Activated naive CD4-positive, alpha-beta T cell (primary cell): Measurements from ENCODE around the gene MACROD1.
A peak's percentile ranks its signal among the peaks of the same experiment; 100 is the strongest.

Experiments used
- DNase-seq, 4 experiments: peaks; one replicate each; lab custom pipeline; 2025; lab: John Stamatoyannopoulos, UW

Gene MACROD1, protein sequence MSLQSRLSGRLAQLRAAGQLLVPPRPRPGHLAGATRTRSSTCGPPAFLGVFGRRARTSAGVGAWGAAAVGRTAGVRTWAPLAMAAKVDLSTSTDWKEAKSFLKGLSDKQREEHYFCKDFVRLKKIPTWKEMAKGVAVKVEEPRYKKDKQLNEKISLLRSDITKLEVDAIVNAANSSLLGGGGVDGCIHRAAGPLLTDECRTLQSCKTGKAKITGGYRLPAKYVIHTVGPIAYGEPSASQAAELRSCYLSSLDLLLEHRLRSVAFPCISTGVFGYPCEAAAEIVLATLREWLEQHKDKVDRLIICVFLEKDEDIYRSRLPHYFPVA

DNA sequence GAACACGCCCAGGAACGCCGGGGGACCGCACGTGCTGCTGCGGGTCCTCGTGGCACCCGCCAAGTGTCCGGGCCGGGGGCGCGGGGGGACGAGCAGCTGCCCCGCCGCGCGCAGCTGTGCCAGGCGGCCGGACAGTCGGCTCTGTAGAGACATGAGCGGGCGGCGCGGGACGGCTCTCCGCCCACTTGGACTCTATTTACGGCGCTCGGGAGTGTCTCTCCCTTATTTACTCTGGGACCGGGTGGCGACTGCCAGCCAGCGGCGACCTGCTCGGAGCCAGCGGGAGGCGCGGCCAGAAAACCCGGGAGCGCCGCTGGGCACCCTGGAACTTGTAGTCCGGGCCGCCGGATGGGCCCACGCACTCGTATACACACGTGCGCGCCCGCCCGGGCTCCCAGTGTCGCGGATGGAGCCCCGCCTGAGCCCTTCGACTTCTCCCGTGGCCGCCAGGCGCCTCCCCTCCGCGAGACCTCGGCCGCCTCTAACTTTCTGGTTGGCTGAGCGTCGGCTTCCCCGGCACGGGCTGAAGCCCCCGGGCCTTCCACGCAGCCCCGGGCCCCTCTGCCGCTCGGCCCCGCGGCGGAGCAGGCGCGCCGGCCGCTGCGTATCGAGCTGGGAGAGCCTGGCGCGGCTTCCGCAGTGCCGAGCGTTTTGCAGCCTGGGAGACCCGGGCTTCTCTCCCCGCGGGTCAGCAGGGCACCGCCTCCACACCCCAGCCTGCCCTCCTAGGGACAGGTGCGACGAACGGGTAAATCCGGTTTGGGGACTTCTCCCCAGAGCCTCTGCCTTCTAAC, at the start of gene MACROD1:
MACROD1 (minus strand) TSS at position 272 of the 794 bp plus-strand sequence; CDS start at position 153, 119 bp downstream.
- peak; percentile 42 to 65 (median 50) for DNase-seq

DNA sequence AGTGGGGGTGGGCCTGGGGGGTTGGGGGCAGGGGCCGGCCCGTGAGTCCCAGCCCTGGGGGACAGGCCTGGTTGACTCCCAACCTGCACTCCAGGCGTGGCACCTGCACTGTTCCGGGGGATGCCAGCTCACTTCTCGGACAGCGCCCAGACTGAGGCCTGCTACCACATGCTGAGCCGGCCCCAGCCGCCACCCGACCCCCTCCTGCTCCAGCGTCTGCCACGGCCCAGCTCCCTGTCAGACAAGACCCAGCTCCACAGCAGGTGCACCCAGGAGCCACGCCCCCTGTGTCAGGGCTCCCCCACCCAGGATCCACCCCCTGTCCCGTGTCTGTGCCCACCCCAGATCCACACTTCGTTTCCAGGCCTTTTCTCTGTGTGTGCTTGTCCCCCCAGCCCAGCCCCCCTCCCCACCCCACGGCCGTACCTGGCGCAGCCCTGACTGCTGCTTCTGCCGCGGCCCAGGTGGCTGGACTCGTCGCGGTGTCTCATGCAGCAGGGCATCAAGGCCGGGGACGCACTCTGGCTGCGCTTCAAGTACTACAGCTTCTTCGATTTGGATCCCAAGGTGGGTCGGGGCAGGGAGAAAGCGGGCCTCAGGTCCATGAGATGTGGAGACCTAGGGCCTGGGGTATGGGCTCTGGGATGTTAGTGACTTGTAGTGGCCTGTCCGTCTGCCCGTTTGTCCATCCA, 45.4 kb upstream of the MACROD1 start:
- no peak for DNase-seq

DNA sequence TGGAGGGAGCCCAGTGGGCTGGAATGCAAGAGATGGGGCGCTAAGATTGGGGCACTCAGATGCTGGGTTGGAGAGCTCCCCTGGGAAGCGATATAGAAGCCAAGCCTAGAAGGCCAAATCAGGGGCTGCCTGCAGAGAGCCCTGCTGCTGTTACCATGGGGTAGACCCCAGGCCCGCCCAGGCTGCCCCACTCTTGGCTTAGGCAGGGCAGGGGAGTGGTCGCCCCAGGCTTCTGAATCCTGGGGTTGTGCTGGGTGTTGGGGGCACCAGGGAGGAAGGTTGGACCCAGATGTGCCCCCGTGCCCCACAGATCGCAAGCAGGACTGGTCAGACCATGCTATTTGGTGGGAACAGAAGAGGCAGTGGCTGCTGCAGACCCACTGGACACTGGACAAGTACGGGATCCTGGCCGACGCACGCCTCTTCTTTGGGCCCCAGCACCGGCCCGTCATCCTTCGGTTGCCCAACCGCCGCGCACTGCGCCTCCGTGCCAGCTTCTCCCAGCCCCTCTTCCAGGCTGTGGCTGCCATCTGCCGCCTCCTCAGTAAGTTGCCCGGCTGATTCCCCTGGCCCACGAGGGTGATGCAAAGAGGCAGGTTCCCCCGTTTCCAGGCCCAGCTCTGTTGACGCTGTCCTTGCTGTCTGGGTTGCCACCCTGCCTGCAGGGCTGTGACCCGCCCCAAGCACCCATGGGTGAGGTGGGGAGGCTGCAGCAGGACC, 44.5 kb upstream of the MACROD1 start:
- DNase-seq = no peak

DNA sequence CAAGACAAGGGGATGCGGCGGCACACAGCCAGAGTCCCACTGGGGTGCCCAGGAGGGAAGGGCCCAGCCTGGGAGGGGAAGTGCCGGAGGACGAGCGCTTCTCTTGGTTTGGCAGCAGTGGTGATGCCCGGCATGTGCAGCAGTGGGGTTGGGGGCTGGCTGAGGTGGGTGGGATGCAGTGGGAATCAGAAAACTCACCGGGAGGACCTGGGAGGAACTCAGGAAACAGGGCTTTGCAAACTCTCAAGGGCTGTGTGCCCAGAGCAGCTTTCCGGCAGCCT, 43.6 kb upstream of the MACROD1 start:
- no peak for DNase-seq

DNA sequence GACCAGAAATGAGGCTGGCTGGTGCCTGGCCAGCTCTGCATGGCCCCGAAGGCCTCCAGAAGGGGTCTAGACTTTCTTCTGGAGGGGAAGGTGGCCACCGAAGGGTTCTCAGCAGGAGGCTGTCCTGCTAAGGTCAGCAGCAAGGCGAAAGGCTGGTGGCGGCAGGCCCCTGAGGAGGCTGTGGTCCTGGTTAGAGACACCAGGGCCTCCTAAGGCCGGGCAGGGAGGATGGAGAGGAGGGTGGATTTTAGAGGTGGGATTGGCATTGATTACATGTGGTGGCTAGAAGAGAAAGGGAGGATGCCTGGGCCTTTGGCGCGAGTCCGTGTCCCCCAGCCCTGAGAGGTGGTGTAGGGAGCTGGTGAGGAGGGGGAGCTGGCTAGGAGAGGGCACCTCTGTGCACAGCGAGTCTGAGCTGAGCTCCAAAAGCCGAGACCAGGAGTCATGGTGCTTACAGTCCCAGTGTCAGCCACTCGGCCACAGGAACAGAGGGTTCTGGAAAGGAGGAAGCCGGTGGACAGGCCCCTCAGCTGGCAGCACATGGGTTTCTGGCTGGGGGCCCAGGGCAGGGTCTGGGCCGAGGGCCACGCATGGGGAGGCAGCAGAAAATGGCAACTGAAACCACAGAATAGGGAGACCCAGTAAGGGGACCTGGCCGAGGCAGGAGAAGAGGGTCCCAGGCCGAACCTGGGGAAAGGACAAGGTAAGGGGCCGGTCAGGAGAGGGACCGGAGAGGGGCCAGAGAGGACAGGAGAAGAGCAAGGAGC, 43.1 kb upstream of the MACROD1 start:
- DNase-seq = no peak

DNA sequence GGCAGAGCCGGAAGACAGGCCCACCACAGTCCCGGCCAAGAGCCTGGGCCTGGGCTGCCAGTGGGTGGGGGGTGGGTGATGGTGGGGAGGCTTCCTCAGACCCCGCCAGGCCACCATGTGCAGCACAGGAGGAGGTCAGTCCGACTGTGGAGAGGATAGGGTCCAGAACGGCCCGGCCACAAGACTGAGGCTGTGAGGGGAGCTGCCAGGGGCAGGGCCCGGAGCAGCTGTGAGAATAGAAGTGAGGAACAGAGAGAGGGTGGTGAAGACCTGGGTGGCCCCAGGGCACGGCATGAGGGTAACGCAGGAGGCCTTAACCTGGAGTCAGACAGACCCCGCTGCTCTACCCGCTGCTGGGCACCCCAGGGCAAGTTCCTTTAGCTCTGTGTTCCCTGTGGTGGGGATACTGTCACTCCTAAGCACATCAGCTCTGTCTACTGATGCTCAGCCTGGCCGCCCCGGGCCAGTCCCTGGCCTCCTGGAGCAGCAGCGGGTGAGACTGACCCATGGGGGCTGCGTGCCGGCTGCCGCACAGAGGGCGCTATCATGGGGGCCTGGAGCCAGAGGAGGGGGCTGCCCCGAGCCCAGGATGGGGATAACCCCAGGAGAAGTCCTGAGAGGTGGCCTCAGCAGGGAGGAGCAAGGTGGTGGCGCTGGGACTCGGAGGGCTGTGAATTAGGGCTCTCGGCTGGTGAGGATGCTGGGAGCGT, 42.3 kb upstream of the MACROD1 start:
- no peak for DNase-seq

DNA sequence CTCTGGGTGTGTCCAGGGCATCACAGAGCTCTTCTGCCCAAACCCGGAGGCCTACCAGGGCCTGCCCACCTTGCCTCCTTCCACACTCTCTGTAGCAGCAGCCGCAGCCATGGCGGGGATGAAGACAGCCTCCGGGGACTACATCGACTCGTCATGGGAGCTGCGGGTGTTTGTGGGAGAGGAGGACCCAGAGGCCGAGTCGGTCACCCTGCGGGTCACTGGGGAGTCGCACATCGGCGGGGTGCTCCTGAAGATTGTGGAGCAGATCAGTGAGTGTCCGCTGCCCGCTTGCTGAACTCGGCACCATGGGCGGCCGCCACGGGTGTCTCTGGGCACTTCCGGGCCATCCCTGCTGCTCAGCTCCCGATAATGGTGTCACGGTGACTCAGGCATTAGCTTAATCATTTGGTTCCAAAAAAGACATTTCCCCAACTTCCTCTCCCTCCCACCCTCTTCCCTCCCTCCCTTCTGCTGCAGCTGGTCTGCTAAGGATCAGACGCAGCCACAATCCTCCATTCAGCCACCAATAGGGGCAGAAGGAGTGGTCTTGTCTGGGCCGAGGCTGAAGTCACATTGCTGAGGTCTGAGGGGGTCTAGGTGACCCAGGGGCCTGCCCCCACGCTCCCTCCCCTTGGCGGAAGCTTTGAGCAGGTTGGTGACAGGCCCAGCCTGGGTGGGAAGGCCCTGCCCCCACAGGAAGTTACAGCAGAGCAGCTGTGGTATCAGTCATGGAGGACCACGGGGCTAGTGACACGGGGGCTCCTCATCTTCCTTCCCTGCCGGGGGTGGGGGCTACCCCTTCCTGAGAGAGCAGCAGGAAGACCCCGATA, 41.6 kb upstream of the MACROD1 start:
- peak; percentile 36 to 70 (median 45) for DNase-seq

DNA sequence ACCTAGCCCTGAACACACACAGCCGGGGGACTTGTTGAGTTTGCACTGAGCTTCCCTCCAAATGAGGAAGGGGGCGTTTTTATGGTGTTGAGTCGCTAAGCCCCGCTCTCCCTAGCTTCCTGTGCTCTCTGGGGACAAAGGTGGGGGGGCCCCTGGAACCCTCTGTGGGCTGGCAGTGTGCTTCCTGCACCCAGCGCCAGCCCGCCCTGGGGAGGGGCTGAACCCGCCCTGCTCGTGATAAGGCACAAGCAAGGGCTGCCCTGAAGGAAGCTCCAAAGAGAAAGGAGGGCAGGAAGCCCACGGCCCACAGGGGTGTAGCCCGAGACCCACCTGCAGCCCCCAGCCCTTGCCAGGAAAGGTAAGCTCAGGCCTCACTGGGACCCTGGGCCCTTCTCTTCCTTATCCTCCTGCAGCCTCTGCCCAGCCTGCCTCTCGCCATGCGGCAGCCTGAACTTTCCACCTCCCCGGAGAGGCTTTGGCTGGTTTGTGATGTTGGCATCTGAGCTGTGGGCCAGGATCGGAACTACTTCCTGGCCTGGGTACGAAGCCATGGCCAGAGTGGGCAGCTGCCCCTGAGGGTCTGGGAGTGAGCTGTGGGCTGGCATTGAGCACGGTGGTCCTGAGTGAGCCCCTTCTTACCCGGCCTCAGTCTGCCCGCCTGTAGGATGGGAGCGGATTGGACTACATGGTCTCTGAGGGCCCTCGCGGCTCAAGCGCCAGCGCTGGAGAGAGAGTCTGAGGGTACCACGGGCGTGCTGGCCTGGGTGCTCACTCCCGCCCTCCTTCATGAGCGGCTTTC, 40.7 kb upstream of the MACROD1 start, which contains the start of gene FERMT3:
FERMT3 (plus strand) TSS at position 265 of the 799 bp plus-strand sequence. CDS start 644 bp downstream, outside the sequence.
- peak in 2 of 4 experiments; percentile 38 to 64 for DNase-seq

DNA sequence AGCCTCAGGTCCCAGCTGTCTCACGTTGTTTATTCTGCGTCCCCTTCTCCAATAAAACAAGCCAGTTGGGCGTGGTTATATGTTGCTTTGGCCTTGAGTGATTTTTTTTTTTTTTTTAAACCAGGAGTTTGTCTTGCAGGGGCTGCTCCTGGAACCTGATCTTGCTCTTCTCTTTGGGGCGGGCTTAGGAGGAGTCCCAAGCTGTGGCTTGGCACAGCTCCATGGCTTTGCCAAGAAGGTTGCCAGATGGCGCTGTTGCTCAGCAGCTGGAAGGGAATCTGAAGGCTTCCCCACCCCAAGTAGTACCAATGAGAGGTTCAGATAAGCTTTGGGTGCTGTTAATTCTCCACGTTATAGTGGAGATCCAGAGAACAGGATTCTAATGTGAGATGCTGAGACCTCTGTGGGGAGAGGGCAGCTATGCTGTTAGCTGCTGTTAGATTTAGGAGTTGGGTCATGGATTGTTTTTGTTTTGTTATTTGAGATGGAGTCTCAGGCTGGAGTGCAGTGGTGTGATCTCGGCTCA, 38.6 kb upstream of the MACROD1 start:
- peak in 3 of 4 experiments; percentile 26 to 78 (median 66) for DNase-seq

DNA sequence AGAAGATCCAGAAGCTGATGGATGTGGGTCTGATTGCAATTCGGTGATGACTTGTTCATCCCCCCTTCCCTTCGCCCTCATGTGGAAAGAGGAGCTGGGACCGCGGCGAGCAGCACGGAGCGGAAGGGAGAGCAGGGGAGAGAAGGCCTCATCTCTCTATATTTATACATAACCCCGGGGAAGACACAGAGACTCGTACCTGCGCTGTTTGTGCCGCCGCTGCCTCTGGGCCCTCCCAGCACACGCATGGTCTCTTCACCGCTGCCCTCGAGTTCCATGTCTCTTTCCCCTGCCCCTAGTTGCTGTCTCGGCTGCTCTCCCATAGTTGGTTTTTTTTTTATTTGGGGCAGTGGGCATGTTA, 38.1 kb upstream of the MACROD1 start:
- DNase-seq = no peak

DNA sequence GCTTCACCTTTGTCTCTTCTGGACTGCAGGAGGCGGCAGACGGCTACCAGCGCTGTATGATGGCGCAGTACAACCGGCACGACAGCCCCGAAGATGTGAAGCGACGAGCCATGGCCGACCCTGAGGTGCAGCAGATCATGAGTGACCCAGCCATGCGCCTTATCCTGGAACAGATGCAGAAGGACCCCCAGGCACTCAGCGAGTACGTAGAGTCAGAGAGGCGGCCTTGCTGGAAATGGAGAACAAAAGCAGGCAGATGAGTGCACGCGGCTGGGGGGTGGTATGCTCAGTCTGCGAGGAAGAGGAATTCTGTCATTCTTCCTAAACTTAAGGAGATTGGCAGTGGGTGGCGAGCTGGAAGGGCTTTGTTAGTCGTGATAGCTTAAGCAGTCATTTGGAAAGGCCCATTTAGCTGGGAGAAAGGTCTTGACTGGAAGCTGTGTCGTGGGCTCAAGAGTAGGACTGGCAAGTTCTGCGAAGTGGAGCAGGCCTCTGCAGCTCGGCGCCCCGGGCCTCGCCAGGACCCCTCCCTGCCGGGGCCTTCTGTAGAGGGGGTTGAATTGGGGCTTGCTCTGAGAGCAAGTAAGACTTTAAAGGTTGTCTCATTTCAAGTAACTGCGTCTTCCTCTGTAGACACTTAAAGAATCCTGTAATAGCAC, 37.6 kb upstream of the MACROD1 start:
- DNase-seq = no peak

DNA sequence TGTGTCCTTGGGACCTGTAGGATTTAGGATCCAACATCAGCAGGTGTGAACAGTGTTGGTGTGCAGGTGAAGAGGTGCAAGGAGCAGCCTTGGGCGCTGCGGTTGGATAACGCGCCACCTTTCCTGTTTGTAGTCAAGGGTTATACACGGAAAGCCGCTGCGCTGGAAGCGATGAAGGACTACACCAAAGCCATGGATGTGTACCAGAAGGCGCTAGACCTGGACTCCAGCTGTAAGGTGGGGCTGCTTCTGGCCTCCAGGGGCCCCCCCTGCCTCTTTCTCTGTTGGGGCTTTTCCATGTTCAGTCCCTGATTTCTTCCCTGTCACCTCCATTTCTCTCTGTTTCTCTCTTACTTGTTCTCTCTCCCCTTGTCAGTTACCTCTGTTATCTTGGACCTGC, 37.1 kb upstream of the MACROD1 start:
- DNase-seq = no peak

DNA sequence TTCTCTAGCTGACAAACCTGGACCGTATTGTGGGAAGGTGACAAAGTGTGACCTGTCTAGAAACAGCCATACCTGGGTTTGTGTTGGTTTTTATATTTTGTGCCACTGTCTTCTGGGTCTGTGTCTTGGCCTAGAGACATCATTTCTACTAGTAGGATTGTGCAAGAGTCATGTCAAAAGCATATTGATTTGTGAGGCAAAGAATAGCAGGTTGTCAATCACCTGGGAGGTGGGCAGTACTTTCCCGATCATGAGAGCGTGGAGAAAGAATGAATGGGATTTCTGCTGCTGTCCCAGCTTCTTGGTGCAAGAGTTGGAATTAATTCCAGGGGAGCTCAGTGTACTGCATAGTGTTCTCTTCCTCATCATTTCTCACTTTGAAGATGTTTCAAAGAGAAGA, 35.6 kb upstream of the MACROD1 start:
- no peak for DNase-seq

DNA sequence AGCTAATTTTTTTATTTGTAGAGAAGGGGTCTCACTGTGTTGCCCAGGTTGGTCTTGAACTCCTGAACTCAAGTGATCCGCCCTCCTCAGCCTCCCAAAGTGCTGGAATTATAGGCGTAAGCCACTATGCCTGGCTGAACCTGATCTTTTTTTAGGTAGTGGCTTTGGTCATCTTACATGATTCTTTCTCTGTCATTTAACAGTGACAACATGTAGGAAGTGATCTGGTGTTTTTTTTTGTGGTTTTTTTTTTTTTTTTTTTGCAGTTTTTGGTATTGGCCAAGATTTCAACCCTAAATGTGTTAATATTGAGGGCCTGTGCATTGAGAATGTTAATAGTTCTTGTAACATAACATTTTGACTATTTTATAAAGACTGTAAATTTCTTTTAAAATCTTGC, 32.6 kb upstream of the MACROD1 start:
- DNase-seq = no peak

DNA sequence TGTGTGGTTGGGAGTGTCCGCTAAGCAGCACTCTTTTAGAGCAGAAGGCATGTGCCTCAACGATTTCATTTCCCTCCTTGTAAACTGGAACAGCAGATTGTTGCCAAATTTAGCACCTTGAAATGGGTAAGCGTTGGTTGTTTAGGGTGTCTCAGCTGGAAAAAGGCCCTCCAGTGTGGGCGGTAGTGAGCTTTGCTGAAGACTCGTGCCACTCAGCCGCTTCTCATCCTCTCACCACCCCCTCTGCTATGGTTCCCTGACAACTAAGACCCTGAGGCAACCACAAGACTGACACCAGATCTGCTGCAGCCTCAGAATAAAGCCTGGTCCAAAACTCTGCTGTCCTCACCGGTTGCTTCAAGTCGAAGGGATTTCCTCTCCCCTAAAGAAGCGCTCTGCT, 30.7 kb upstream of the MACROD1 start:
- DNase-seq = no peak

DNA sequence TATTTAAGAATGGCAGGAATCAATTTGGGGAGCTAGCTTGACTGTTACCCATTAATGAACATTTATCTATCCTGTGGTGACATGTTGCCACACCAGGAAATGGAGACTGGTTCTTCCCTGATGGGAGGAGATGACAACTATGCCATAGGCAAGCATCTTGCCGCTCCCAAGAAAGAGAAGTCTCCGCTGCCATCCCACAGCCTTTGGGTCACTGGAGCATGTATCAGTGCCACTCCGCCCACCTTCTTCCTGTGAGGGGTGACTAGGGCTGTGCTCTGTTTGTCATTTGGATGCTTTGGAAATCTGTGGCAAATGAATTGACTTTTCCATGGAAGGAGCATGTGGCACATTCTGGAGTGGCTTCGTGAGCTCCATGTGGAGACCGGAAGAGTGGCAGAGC, 26.5 kb upstream of the MACROD1 start:
- DNase-seq = no peak

DNA sequence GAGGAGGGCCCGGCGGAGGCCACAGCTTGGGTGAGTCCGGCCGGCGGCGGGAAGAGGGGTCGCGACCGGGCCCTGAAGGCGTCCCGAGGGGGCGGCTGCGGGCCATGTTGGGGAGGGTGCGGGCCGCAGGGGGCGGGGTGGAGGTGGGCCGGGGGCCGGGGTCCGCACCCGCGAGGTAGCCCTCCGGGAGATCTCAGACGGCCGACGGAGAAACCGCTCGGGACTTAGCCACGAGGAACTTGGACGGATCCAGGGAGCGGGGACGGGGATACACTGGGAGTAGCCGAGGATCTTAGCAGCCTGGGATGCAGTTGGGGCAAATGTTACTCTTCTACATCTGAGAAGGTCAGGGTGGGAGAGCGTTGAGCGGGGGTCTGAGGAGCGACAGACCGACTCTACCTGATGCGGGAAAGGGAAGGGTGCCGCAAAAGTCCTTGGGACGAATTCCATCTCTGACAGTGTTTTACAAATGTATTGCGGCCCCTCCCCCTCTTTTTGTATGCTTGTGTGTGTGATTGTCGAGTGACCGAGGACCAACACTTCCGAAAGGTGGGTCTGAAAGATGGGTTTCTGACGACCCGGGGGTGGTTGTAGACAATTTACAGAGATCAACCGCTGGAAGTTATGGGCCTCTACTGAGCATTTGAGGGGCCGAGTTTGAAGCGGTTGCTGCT, 20.7 kb upstream of the MACROD1 start:
- DNase-seq = peak in 1 of 4 experiments; percentile 9
